HCT116 (cell line): ENCODE data around the gene SAP30L. TPM values are rescaled to one million over a fixed set of nuclear protein-coding genes. Genes with fewer than 3 reads are reported as not detected.

ENCODE experiments used
- ATAC-seq: fragments of 200-7000 bp; cut with Tn5 transposase; 2 replicates; pipeline ENCODE4 v1.9.1; 2020; ENCODE audit warnings: mild to moderate bottlenecking, moderate library complexity
- BruUV-seq: library from RNA; stranded (reverse); fragments of 400-500 nt; replicated peaks from 2 replicates; lab custom pipeline; 2021; lab: Mats Ljungman, UMichigan
- CTCF ChIA-PET: fragments of 300-600 bp; sonication (Branson Sonifier 250); formaldehyde crosslinking; loops from one replicate; lab custom pipeline; 2021; ENCODE audit warnings: antibody characterized with exemption; lab: Charles Lee
- POLR2A ChIA-PET: fragments of 300-600, 350-600 bp; sonication (Branson Sonifier 250); formaldehyde crosslinking; loops from one replicate; lab custom pipeline; 2021; ENCODE audit warnings: antibody characterized with exemption; lab: Charles Lee
- RAD21 ChIA-PET, 2 experiments: fragments of 300-600 bp; sonication (Branson Sonifier 250); formaldehyde crosslinking; loops; one replicate each; lab custom pipeline; 2023; ENCODE audit warnings: low total read pairs in 2 of 2; ENCODE audit not compliant: uncharacterized antibody in 2 of 2, unreplicated experiment in 2 of 2, low non-redundant PET in 1 of 2; lab: Charles Lee
- DNase-seq: peaks from one replicate; pipeline ENCODE4 v3.0.0-alpha.2; 2010; ENCODE audit warnings: low read depth, low spot score
- H2AFZ ChIP-seq: fragments of 200-600 bp; shearing (Covaris generic), sonication (generic); 2 replicates; pipeline ENCODE4 v1.6.1; 2017; ENCODE audit warnings: low read depth, mixed run types, mixed read lengths, antibody characterized with exemption, low read length; ENCODE audit not compliant: poor library complexity, severe bottlenecking
- H3K27ac ChIP-seq: 2 replicates; pipeline ENCODE4 v1.5.1; 2012; ENCODE audit warnings: low read depth, low read length
- H3K27me3 ChIP-seq: fragments of 200-600 bp; sonication (generic); 2 replicates; pipeline ENCODE4 v1.6.1; 2016; ENCODE audit warnings: mixed run types, low read length, mixed read lengths; ENCODE audit not compliant: insufficient read depth
- H3K36me3 ChIP-seq, 2 experiments: fragments of 200-500 bp in 1 of 2; fragments of 200-600 bp in 1 of 2; sonication (Bioruptor generic) in 1 of 2; sonication (generic) in 1 of 2; 2 replicates each; pipeline versions ENCODE4 v1.5.1 to v1.6.1; 2014 to 2016; ENCODE audit warnings: low read length in 2 of 2, inconsistent platforms in 1 of 2, mixed read lengths in 1 of 2, mixed run types in 1 of 2; ENCODE audit not compliant: insufficient read depth in 2 of 2, control insufficient read depth in 1 of 2
- H3K4me1 ChIP-seq, 2 experiments: fragments of 200-600 bp in 1 of 2; sonication (generic) in 1 of 2; 2 replicates each; pipeline versions ENCODE4 v1.5.1 to v1.6.1; 2012 to 2017; ENCODE audit warnings: low read length in 2 of 2, inconsistent platforms in 1 of 2, mild to moderate bottlenecking in 1 of 2, mixed read lengths in 1 of 2, mixed run types in 1 of 2, moderate library complexity in 1 of 2; ENCODE audit not compliant: insufficient read depth in 2 of 2, control insufficient read depth in 1 of 2
- H3K4me2 ChIP-seq: fragments of 200-600 bp; sonication (generic); 2 replicates; pipeline ENCODE4 v1.6.1; 2017; ENCODE audit warnings: mixed run types, low read length, mixed read lengths
- H3K4me3 ChIP-seq, 2 experiments: fragments of 200-600 bp in 1 of 2; sonication (generic) in 1 of 2; replicated peaks in 1 of 2; 2 replicates each; pipeline ENCODE4 v1.5.1; 2011 to 2016; ENCODE audit warnings: low read length in 2 of 2, control low read depth in 1 of 2, low read depth in 1 of 2, mild to moderate bottlenecking in 1 of 2, mixed read lengths in 1 of 2, mixed run types in 1 of 2
- H3K79me2 ChIP-seq: fragments of 200-600 bp; sonication (generic); 2 replicates; pipeline ENCODE4 v1.6.1; 2017; ENCODE audit warnings: mild to moderate bottlenecking, mixed run types, low read length, moderate library complexity, mixed read lengths; ENCODE audit not compliant: insufficient read depth
- H3K9ac ChIP-seq: fragments of 200-600 bp; sonication (generic); 2 replicates; pipeline ENCODE4 v1.6.1; 2016; ENCODE audit warnings: low read length, mixed read lengths
- H3K9me2 ChIP-seq: fragments of 200-600 bp; sonication (generic), shearing (Covaris generic); 2 replicates; pipeline ENCODE4 v1.6.1; 2017; ENCODE audit warnings: mixed run types, mild to moderate bottlenecking, moderate library complexity; ENCODE audit not compliant: insufficient read depth
- H3K9me3 ChIP-seq, 2 experiments: fragments of 200-500 bp in 1 of 2; fragments of 200-600 bp in 1 of 2; sonication (Bioruptor generic) in 1 of 2; sonication (generic) in 1 of 2; 2 replicates each; pipeline ENCODE4 v1.6.1; 2014 to 2017; ENCODE audit warnings: low read length in 2 of 2, mixed read lengths in 2 of 2, inconsistent platforms in 1 of 2, low read depth in 1 of 2, mild to moderate bottlenecking in 1 of 2, mixed run types in 1 of 2, moderate library complexity in 1 of 2; ENCODE audit not compliant: control insufficient read depth in 1 of 2, insufficient read depth in 1 of 2
- H4K20me1 ChIP-seq: fragments of 200-600 bp; sonication (generic), shearing (Covaris generic); 2 replicates; pipeline ENCODE4 v1.6.1; 2017; ENCODE audit warnings: mixed run types, mild to moderate bottlenecking, moderate library complexity; ENCODE audit not compliant: insufficient read depth
- CBX3 ChIP-seq: IDR thresholded peaks from 2 replicates; pipeline ENCODE4 v1.6.1; 2012; ENCODE audit warnings: low read depth
- CEBPB ChIP-seq: IDR thresholded peaks from 2 replicates; pipeline ENCODE4 v1.6.1; 2012; ENCODE audit warnings: low read depth
- CTCF ChIP-seq, 3 experiments: fragments of 200-600 bp in 1 of 3; sonication (generic) in 1 of 3; IDR thresholded peaks in 2 of 3; conservative IDR thresholded peaks in 1 of 3; 2 replicates each; pipeline ENCODE4 v1.5.1; 2012 to 2017; ENCODE audit warnings: low read depth in 2 of 3, low read length in 2 of 3, antibody characterized with exemption in 1 of 3, borderline replicate concordance in 1 of 3, control low read depth in 1 of 3, mild to moderate bottlenecking in 1 of 3, mixed read lengths in 1 of 3, mixed run types in 1 of 3, moderate library complexity in 1 of 3; ENCODE audit not compliant: insufficient read depth in 1 of 3
- ELF1 ChIP-seq: IDR thresholded peaks from 2 replicates; pipeline ENCODE4 v1.6.1; 2012; ENCODE audit warnings: low read depth, borderline replicate concordance
- EZH2 ChIP-seq: fragments of 200-600 bp; sonication (generic); IDR thresholded peaks from 2 replicates; pipeline ENCODE4 v1.6.1; 2017; ENCODE audit warnings: antibody characterized with exemption, mixed run types
- FOSL1 ChIP-seq: IDR thresholded peaks from 2 replicates; pipeline ENCODE4 v1.6.1; 2012; ENCODE audit warnings: low read depth
- JUND ChIP-seq: IDR thresholded peaks from 2 replicates; pipeline ENCODE4 v1.6.1; 2012
- MAX ChIP-seq: IDR thresholded peaks from 2 replicates; pipeline ENCODE4 v1.6.1; 2012
- POLR2AphosphoS5 ChIP-seq: IDR thresholded peaks from 2 replicates; pipeline ENCODE4 v1.6.1; 2011; ENCODE audit warnings: mild to moderate bottlenecking, low read depth, low read length, moderate library complexity
- REST ChIP-seq: IDR thresholded peaks from 2 replicates; pipeline ENCODE4 v1.6.1; 2012; ENCODE audit warnings: low read depth
- SIN3A ChIP-seq: IDR thresholded peaks from 2 replicates; pipeline ENCODE4 v1.6.1; 2012; ENCODE audit warnings: low read depth
- SP1 ChIP-seq: IDR thresholded peaks from 2 replicates; pipeline ENCODE4 v1.6.1; 2012; ENCODE audit warnings: low read depth
- YY1 ChIP-seq: IDR thresholded peaks from 2 replicates; pipeline ENCODE4 v1.6.1; 2011; ENCODE audit warnings: low read length, low read depth, moderate library complexity, mild to moderate bottlenecking; ENCODE audit not compliant: insufficient replicate concordance; ENCODE audit errors: extremely low read depth
- ZNF274 ChIP-seq: fragments of 200-500 bp; sonication (Bioruptor generic); IDR thresholded peaks from 2 replicates; pipeline ENCODE4 v1.6.1; 2014; ENCODE audit warnings: mild to moderate bottlenecking, low read depth, low read length, inconsistent platforms
- intact Hi-C: fragments of 100-400 bp; cut with micrococcal nuclease; formaldehyde crosslinking; loops from 2 replicates; pipeline ENCODE4 v1.10.0; 2022
- total RNA-seq: library from RNA; stranded (reverse); gene quantifications from one replicate; pipeline ENCODE4 v1.2.1, GENCODE V29; 2021; ENCODE audit not compliant: unreplicated experiment

The SAP30L gene
- total RNA-seq, 1 experiment from 2014 or later = 25.5 TPM

GRCh38 chr5:154464438-154464837 lies 18.6 kb downstream of the SAP30L start:
- Histone ChIP-seq H3K9me2 (no peaks in the 10 kb centered on the region), H3K4me1 (peaks cover 4 to 5% of the 10 kb centered on the region in 2 experiments; a peak in 3 of 4 replicates), H3K9ac (no peak overlapping the region), H3K79me2 (no peaks in the 10 kb centered on the region), H3K27ac (no peak overlapping the region), H3K27me3 (no peaks in the 10 kb centered on the region), H3K4me3 (no peak overlapping the region), H3K9me3 (no peaks in the 10 kb centered on the region), H3K4me2 (no peak overlapping the region), H2AFZ (no peak overlapping the region), H3K36me3 (no peaks in the 10 kb centered on the region), H4K20me1 (no peaks in the 10 kb centered on the region)
- no peak for TF ChIP-seq POLR2AphosphoS5
- no peak for TF ChIP-seq ELF1
- TF ChIP-seq SIN3A = no peak
- TF ChIP-seq SP1 = no peak
- TF ChIP-seq MAX = no peak
- ATAC-seq = no peak
- ChIA-PET RAD21 (no interaction called here), POLR2A (no interaction called here), CTCF (interaction anchor here (1.2 kb wide), 1 partner anchor 56 kb away, joined by 3 read pairs; no protein-coding TSS in a partner anchor)
- no TSS peak for BruUV-seq
- DNase-seq = no peak
- intact Hi-C loops = loop anchor here (5.0 kb wide), 1 partner anchor 492 kb away; no protein-coding TSS in a partner anchor

- H3K79me2 ChIP-seq = no peaks in the 10 kb centered on the region
- DNase-seq = peak; percentile 23
- no peaks in the 10 kb centered on the region for H3K27me3 ChIP-seq
- H3K27ac ChIP-seq = no peak overlapping the region
- TF ChIP-seq REST (no peak), CTCF (IDR thresholded peaks at IDR 0.05 in 2 of 3, conservative IDR thresholded peaks at IDR 0.05 in 1 of 3; ENCODE audit: borderline replicate concordance in 1 of 3, insufficient read depth in 1 of 3, low read depth in 2 of 3, low read length in 2 of 3) (no peak), ZNF274 (no peak), CBX3 (no peak), EZH2 (no peak), CEBPB (peak; percentile 97), SP1 (peak; percentile 31), ELF1 (no peak), FOSL1 (peak; percentile 72), YY1 (no peak), JUND (peak; percentile 49)
- no peak overlapping the region for H3K4me3 ChIP-seq
- ChIA-PET RAD21 (no interaction called here), CTCF (interaction anchor here (1.2 kb wide), 1 partner anchor 56 kb away, joined by 3 read pairs; no protein-coding TSS in a partner anchor), POLR2A (no interaction called here)
- intact Hi-C loops = no loop called here
- no TSS peak for BruUV-seq
- no peaks in the 10 kb centered on the region for H3K36me3 ChIP-seq
- no peaks in the 10 kb centered on the region for H4K20me1 ChIP-seq
- peak overlapping the region; percentile 26; the same call in 1 of the 2 replicates for H3K4me2 ChIP-seq
- no peak overlapping the region for H2AFZ ChIP-seq
- H3K4me1 ChIP-seq = peaks cover 4 to 5% of the 10 kb centered on the region in 2 experiments; a peak in 3 of 4 replicates
- no peak for ATAC-seq
- no peaks in the 10 kb centered on the region for H3K9me2 ChIP-seq
- H3K9ac ChIP-seq = no peak overlapping the region
- H3K9me3 ChIP-seq = no peaks in the 10 kb centered on the region
These were observed 19.4 kb downstream of the SAP30L start for GRCh38 chr5:154465169-154465568.
